ENCODE measurements around the gene GDF15. TPM values are rescaled to one million over a fixed set of nuclear protein-coding genes. Genes with fewer than 3 reads are reported as not detected.
A peak's percentile ranks its signal among the peaks of the same experiment; 100 is the strongest.

GDF15 gene
- total and polyA plus RNA-seq, 2 experiments from 2014 or later: 12.6 to 19.8 TPM

DNA sequence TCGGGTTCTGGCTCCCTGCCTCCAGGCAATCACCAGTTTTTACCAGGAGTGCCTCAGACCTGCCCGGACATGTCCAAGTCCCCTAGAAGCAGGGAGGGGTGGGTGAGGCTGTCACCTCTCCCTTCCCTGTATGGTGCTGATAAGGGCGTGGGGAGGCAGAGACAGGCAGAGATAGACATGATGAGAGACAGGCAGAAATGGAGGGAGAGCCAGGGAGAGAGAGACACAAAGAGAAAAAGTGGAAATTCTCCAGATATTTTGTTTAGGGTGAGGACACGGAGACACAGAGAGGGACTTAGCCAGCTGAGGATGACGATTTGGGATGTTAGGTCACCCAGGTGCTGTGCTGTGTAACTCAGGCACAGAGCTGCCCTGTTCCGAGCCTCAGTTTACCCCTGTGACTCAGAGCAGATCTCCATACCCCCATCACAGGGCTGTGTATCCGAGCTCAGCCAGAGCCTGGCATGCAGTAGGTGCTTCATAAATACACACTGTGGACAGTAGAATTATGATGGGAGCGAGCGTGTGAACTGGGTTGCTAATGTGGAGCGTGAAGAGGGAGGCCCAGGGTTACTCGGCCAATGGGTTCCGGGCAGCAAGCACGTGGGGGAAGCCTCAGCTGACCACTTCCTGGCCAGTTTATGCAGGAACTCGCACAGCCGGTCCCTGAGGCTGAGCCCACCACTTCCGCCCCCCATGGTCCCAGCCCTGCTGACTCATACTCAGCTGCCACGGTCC, 11.9 kb upstream of the GDF15 start (continued):
- TF ChIP-seq ZNF462 (CRISPR knock-in tag; IDR thresholded peaks at IDR 0.05) (no peak), POLR2AphosphoS5 (IDR thresholded peaks at IDR 0.05; ENCODE audit: low read depth) (0 out of 2 replicates have a peak, but pooled peaks have one; percentile 18), CREB1 (CRISPR knock-in tag; IDR thresholded peaks at IDR 0.05; ENCODE audit: low read depth) (no peak)

GRCh38 chr19:18377026-18377425, 8.9 kb upstream of the GDF15 start:
- Mint-ChIP-seq H3K36me3 (ENCODE audit: low read depth) (peaks cover 3% of the 10 kb centered on the region; the same call in 2 of the 3 replicates), H3K27me3 (ENCODE audit: insufficient read depth, low read depth, poor library complexity) (peaks cover 1% of the 10 kb centered on the region), H3K4me1 (peaks cover 17% of the 10 kb centered on the region), H3K4me3 (no peak overlapping the region), H3K9me3 (peaks cover 6% of the 10 kb centered on the region; the same call in 2 of the 3 replicates), H3K27ac (no peak overlapping the region)
- Histone ChIP-seq H3K27ac (ENCODE audit: low read depth) (no peak overlapping the region; the same call in 1 of the 2 replicates), H3F3A (replicated peaks; ENCODE audit: low read depth) (0 out of 2 replicates have a peak, but pooled peaks cover 21% of the 10 kb centered on the region), H3K4me2 (no peak overlapping the region), H3K4me3 (no peak overlapping the region), H2AFZ (no peak overlapping the region), H3K36me3 (ENCODE audit: insufficient read depth) (no peaks in the 10 kb centered on the region), H4K20me1 (replicated peaks; ENCODE audit: insufficient read depth) (no peaks in the 10 kb centered on the region), H3K9me2 (ENCODE audit: insufficient read depth) (no peaks in the 10 kb centered on the region), H3K4me1 (ENCODE audit: insufficient read depth) (peaks cover 16% of the 10 kb centered on the region), H3K27me3 (ENCODE audit: insufficient read depth) (no peaks in the 10 kb centered on the region), H3K79me2 (replicated peaks; ENCODE audit: insufficient read depth) (no peaks in the 10 kb centered on the region)
- no peak for DNase-seq (ENCODE audit: low spot score)
- ATAC-seq: no peak
- TF ChIP-seq NANOG (IDR thresholded peaks at IDR 0.05; ENCODE audit: borderline replicate concordance): no peak
- no peak for TF ChIP-seq ZNF462 (CRISPR knock-in tag; IDR thresholded peaks at IDR 0.05)

Data from GM23338 (cell line).